GM21526 (cell line): Measurements from ENCODE around the gene TMED1.

Experiments used
- ATAC-seq: cut with Tn5 transposase; IDR thresholded peaks from one replicate; pipeline ENCODE4 v1.9.1; 2021; ENCODE audit warnings: moderate library complexity; ENCODE audit not compliant: unreplicated experiment, low FRiP score

The TMED1 gene

DNA sequence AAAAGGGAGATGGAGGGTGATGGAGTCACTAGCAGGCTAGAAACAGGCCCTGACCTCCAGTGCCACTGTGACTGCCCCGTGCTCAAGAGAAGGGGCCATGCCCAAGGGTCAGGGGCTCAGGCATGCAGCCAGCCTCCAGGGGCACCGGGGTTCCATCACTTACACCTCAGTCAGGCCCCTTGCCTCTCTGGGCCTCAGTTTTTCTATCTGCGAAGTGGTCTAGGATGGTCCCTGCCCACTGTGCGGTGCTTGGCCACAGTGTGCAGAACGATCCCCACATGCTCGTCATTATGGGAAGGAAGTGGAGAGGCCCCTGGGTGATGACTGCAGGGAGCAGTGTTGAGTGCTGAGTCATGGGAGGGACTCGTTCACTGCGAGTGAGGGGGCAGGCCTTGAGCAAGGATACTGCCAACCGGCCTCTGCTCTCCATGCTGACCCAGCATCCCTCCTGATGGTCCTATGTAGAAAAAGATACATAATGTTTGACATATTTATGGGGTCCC is 23.1 kb downstream of the TMED1 start:
- ATAC-seq: no peak

DNA sequence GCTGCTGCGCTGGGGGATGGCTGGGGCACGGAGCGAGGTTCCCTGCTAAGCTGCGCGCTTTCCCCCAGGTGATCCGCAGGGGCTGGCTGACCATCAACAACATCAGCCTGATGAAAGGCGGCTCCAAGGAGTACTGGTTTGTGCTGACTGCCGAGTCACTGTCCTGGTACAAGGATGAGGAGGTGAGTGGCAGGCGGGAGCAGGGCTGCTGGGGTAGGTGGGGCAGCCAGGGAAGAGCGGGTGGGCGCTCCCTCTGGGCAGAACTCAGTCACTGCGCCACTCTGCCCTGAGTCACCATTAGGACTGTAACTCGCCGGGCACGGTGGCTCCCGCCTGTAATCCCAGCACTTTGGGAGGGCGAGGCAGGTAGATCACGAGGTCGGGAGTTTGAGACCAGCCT is 23.8 kb downstream of the TMED1 start:
- ATAC-seq: no peak

DNA sequence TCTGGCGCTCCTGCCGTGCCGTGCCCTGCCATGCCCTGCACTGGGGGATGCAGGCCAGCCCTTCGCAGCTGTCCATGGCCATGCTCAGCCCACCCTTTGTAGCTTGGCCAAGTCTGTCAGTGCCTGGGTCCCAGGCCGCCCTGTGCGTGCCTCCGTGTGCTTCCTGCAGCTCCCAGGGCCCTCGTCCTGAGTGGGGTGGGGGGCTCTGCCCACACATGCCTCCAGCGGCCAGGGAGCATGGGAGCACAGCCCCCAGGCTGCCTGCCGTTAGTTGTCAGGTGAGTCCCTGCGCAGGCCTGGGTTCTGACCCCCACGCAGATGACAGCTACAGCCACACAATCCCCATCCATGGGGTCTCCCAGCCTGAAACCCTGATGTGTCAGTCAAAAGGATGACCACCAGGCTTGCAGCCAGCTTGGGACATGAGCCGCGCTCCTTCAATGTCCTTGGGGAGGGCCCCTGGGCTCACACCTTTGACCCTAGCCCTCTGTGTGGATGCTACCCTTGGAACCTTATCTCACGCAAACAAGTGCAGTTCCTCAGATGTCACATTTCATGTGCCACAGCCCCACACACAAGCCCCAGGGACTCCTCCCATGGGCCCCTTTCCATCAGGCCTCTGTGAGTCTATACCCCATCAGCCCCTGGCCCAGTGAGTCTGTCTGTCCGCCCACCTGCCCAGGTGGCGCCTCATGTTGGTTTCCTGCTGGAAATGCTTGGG is 24.5 kb downstream of the TMED1 start:
- ATAC-seq: no peak

DNA sequence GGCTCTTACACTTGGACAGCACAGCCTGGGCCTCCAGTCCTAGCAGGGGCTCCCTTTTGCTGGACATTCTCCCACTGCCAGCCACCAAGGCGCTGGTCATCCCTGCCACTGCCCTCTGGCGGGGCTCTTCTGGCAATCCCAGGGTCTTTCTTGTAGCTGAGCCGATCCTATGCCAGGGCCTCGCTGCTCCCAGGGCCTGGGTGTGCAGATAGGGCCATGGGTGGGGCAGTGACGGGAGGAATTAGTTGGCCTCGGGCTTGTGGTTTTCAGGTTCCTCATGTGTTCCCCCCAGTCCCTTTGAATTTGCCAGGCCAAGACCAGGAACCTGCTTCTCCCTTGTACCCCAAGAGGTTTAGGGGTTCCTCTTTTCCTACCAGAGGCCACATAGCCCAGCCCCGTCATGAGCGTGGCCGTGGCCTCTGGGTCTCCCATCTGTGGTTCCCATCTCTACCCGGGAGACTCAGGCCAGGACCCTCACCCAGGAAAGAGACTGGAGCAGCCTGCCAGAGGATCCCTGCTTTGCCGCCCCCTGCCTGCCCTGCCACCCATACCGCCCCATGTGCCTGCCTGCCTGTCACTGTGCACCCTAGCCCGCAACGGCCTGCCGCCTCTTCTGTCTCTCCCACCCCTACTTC is 26.2 kb downstream of the TMED1 start:
- no peak for ATAC-seq

DNA sequence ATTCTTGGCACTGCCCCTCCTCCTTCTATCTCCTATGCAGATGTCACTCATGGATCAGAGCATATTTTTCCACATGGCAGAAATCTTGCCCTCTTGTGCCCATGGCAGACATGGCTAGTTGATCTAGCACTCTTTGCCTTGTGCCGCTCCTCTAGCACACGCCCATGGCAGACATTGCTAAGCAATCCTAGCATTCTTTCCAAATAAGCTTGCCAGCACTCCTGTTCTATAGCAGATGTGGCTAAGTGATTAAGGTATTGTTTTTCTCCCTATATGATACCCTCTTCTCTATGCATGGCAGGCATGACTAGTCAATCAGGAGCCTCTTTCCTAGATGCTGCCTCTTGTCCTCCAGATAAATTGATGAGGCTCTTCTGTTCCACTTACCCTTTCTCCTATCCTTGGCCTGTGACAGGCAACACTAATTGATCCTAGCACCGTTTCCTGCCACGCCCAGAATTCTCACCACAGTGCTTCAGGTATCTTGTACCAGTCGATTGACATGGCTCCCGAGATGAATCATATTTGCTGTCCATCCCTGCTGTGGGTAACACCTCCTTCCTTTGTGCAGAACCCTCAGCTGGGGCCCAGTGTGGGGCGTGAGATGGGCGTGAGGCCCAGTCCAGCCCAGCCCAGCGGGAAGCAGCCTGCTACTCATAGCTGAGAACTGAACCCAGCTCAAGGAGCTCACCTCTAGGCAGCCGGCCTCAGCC is 26.9 kb downstream of the TMED1 start:
- ATAC-seq: no peak

DNA sequence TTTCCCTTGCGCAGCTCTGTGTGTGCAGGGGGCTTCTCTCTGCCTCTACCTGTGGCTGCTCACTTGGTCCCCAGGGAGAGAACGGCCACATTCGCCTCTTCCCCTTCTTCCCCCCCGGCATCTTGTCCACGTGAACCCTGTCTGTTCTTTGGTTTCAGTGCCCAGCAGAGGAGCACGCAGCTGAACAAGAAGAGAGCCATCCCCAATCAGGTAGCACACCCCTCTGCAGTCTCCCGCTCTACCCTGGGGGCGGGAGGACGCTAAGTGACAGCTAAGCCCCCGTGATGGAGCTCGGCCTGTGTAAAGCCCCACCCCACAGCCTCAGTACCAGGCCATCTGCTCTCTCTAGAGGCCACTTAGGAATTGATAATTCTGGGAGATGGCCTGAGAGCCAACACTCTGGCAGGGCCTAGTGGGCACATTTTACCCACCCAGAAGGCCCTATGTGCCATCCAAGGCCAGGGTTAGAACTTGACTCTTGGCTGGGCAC is 30.2 kb downstream of the TMED1 start:
- no peak for ATAC-seq

DNA sequence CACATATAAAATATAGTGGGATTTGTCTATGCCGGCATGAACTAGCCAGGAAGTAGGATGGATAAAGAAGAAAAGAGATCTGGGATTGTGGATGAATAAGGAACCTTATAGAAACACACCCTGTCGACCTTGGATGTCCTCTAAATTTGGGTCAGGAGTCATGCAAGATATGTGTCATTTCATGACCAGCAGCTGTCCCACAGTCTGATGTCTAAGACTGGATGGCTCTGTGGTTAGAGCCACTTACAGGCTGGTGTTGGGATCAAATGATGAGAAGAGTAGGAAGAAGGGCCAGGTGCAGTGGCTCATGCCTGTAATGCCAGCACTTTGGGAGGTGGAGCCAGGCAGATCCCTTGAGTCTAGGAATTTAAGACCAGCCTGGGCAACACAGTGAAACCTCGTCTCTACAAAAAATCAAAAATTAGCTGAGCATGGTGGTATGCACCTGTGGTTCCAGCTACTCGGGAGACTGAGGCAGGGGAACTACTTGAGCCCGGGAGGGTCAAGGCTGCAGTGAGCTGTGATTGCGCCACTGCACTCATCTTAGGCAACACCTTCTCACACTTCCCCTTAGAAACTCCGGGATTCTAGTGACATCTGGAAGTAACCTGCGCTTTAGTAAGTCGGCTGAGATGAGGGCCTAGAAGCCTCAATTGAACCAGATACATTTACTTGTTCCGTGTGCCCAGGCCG is 30.8 kb downstream of the TMED1 start:
- no peak for ATAC-seq

DNA sequence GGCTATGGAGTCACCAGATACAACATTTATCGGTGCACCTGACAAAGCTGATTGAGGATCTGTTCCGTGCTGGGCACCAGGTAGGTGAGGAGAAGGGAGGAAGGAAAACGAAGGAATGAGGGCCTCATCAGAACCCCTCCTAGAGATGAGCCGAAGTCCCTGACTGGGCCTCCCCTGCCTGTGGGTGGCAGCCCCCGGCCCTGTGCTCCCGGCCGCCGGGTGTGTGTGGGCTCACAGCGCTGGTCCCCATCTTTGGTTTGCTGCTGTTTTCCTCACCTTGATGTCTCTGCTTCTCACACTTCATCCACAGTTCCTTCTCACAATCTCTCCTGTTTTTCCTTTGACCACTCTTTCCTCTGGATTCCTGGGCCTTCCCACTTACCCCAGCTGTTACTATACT is 32.8 kb downstream of the TMED1 start:
- no peak for ATAC-seq

DNA sequence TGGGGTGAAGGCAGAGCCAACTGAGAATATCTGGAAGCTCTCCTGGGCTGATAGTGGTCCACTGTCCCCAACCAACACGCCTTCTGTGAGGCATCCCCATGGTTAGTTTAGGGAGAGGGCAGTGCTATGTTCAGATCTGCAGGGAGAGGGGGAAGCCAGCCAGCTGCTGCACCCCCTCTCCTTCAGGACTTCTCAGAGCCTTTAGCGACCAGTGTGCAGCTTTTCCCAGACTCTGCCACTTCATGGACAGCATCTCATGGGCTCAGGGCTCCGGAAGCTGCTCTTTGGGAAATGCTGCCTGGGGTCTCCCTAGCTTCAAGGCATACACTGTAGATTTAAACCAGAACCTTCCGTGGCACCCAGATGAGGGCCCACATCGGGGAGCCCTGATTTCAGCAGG is 33.5 kb downstream of the TMED1 start:
- ATAC-seq: no peak

DNA sequence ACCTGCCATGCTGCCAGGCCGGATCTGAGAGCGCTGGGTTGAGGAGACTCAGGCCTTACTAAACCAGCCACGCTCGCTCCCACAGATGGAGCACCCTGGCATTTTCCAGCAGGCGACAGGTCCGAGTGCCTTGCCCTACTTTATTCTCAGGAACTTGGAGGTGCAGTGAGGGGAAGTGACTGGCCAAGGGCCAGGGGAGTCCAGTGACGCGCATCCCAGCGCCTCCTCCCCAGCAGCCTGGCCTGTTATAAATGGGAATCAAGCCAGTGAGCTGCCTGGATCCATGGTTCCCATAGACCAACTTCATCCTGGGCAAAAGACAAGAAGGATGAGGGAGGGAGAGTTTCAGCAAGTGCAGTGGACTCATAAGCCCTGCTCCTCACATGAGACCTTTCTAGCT is 35.5 kb downstream of the TMED1 start:
- no peak for ATAC-seq

DNA sequence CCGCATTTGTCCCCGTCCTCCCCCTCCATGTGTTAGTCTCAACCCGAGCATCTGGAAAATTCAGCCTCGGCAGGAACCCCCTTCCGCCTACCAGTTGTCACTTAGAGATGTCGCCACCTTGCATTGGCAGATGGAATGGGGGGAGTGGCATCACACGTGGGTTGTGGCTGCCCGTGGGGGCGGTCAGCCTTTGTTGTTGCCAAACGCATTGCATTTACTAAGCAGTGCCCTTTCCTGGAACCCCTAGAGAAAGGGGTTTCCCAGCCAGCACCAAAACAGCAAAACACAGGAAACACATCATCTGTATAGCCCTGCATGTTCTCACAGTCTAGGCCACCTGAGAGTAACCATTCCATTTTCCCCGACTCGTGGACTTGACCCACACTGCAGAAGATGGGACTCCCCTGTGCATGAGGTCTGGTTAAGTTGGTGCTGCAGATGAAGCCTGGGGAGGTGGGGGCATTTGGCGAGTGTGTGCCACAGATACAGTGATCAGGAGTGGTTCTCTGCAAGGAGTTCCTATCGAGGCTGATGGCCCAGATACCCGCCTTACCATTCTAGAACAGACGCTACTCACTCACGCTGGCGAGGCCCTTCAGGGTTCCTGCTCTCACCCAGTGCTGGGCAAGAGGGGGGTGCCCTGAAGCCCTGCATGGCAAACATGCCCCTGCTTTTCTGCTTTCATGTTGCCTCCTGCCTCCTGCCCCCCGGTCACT is 38.3 kb downstream of the TMED1 start:
- ATAC-seq: no peak

DNA sequence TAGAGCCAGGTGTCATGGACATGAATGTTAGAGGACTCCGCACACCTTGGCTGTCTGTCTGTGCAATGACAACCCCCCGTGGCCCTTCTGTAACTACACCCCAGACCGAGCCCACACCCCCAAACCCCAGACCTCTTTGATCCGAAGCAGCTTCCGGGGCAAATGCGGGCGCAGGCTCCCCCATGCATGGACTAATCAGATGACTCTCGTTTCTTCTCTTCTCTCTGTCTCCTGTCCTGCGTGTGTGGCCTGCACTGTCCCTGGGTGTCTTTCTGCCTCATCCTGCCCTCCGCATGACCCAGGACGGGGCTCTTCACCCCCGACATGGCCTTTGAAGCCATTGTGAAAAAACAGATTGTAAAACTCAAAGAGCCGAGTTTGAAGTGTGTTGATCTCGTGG is 38.9 kb downstream of the TMED1 start:
- no peak for ATAC-seq

DNA sequence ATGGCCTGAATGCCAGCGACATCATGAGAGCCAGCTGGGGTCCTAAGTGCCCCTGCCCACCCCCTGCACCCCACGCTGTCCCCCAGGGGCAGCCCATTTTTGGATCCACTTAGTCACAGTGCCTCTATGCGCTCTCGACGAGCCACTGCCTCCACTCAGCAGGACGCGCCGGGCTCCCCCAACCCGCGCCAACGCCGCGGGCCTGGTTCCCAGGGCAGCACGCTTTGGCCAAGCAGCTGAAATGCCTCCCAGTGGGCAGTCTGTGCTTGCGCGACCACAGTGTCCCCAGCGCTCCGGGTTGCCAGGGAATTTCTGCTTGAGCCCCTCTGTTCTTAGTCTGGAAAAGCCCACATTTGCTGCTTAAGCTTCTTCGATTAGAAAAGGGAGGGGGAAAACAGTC is 39.4 kb downstream of the TMED1 start:
- no peak for ATAC-seq

DNA sequence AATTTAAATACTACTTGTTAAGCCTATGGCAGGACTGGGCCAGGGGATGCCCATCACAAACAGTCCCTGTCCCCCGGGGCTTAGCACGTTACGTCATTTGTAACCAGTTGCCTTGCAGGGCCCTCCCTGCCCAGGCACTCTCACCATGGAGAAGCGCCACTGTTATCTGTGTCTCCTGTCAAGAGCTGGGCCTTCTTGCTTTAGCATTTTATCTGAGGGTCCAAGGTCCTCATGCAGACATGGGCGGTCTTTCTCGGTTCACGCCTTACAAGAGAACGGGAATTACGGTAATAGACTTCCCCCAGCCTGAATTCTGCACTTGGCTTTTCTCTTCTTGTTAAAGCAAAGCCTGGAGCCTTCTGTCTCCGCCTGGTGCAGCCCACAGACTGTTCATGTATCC is 46.1 kb downstream of the TMED1 start:
- no peak for ATAC-seq

DNA sequence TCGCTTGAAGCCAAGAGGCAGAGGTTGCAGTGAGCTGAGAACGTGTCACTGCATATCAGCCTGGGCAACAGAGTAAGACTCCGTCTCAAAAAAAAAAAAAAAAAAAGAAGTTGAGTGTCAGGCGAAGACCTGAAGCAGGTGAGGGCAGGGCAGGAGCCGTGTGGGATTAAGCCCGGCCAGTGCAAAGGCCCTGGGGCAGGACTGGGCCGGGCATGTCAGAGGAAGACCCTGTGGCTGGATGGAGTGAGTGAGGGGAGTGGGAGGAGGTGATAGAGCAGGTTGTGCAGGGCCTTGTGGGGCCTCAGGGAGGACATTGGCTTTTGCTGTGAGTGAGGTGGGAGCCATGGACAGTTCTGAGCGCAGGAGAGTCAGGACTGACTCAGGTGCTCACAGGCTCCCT is 47.9 kb downstream of the TMED1 start:
- no peak for ATAC-seq

DNA sequence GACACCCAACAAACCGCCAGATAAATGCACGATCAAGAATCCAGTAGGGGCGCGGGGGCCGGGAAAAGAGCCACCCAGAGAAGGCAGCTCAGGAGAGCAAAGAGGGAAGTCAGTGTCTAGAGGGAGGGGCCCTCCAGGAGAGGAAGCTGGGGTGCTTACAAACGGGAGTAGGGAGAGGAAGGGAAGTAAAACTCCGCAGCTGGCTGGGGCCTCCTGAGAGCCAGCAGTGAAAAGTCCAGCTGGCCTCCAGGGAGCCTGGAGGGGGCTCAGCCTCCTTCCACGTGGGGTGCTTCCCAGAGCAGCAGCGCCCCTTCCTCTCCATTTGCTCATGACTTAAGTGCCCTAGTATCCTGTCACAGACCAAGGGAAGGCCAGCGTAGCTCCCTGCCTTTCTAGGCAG is 51.8 kb downstream of the TMED1 start:
- no peak for ATAC-seq

DNA sequence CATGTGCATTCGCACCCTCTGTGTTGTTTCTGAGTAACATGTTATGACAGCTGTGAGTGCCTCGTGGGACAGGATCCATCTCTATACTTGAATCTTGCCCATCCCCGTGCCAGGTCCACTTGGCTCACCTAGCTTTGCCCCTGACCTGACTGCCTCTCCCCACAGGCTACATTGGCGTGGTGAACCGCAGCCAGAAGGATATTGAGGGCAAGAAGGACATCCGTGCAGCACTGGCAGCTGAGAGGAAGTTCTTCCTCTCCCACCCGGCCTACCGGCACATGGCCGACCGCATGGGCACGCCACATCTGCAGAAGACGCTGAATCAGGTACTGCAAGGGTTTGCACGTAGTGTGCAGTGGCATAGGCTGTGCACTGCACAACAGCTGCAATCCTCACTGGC is 53.2 kb downstream of the TMED1 start:
- ATAC-seq: no peak
